ENCODE results near the gene MACC1.

Gene MACC1

DNA sequence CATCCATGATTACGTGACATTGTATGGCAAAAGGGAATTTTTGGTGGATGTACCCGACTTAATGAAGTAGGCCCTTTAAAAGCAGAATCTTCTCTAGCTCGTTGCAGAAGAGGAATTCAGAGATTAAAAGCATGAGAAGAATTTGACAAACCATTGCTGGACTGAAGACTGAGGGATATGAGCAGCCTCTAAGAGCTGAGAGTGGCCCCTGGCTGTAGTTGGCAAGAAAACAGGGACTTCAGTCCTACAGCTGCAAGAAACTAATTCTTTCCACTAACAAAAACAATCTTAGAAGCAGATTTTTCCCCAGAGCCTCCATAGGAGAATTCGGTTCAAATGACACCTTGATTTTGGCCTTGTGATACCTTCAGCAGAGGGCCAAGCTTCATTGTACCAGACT lies 34.1 kb downstream of the MACC1 start:
- TF ChIP-seq, protein P1, sequence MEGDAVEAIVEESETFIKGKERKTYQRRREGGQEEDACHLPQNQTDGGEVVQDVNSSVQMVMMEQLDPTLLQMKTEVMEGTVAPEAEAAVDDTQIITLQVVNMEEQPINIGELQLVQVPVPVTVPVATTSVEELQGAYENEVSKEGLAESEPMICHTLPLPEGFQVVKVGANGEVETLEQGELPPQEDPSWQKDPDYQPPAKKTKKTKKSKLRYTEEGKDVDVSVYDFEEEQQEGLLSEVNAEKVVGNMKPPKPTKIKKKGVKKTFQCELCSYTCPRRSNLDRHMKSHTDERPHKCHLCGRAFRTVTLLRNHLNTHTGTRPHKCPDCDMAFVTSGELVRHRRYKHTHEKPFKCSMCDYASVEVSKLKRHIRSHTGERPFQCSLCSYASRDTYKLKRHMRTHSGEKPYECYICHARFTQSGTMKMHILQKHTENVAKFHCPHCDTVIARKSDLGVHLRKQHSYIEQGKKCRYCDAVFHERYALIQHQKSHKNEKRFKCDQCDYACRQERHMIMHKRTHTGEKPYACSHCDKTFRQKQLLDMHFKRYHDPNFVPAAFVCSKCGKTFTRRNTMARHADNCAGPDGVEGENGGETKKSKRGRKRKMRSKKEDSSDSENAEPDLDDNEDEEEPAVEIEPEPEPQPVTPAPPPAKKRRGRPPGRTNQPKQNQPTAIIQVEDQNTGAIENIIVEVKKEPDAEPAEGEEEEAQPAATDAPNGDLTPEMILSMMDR (conservative IDR thresholded peaks at IDR 0.05; ENCODE audit: low read length) = no peak
- H3K4me3 ChIP-seq (ENCODE audit: low read length) = no peak overlapping the region
- DNase-seq (ENCODE audit: low read depth) = peak; percentile 30

DNA sequence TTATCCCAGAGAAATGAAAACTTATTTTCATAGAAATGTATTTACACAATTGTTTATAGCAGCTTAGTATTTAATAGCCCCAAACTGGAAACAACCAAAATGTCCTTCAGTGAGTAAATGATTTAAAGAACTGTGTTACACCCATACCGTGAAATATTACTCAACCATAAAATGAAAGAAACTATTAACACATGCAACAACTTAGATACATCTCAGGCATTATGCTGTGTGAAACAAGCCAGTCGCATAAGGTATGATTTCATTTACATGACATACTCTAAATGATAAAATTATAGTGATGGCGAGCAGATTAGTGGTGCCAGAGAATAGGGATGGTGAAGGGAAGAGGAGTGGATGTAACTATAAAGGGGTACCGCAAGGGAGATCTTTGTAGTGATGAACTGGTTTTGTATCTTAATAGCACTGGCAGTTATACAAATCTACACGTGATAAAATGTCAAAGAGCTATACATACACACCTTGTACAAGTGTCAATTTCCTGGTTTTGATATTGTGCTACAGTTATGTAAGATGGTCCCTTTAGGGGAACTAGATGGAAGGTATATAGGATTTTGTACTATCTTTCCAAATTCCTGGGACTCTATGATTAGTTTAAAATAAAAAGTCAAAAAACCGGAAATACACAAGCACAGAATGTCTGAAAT lies 40.5 kb downstream of the MACC1 start:
- DNase-seq (ENCODE audit: low read depth) = no peak
- TF ChIP-seq, protein P1 (conservative IDR thresholded peaks at IDR 0.05; ENCODE audit: low read length) = no peak
- no peak overlapping the region for H3K4me3 ChIP-seq (ENCODE audit: low read length)

DNA sequence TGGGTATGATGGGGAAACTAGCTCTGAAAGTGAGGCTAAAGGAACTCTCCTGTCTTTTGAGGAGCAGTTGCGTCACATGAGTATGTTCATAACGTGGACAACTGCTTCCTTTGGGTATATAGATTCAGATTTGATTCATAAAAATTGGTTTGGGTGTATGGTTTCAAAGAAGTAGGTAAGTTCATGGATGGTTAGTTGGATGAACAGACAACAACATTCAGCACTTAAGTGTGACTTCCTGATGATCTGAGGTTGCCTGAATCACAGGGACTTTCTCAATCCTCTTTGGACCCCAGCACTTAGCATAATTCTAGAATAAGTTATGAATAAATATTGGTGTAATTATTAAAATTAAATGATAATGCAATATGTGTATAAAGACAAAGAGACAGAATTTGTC lies 43.4 kb downstream of the MACC1 start:
- DNase-seq (ENCODE audit: low read depth) = no peak
- TF ChIP-seq, protein P1 (conservative IDR thresholded peaks at IDR 0.05; ENCODE audit: low read length) = no peak

DNA sequence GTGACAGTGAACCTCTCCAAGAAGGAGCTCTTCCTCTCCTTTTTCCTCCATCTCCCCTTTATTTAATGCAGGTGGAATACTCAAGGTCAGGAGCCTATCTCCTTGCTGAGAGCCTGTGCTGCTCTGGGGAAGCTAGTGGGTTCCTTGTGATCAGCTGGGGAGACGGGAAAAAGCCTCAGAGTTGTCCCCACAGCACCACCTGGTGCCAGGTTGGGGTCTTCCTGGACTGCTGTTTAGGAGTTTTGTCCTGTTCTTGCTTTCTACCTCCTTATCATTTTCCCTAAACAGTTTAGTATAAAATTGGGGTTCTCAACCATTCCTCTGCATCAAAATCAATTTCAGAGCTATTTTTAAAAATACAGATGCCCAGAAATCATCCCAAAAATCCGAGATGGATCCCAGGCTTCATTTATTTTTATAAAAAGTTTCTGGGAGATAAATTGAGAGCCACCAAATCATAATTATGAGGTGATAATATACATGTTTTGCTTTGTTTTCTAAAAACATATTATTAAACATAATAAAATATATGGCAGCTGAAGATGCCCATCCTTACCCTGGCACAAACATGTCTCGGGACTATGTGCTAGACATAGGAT lies 44.3 kb downstream of the MACC1 start:
- TF ChIP-seq, protein P1 (conservative IDR thresholded peaks at IDR 0.05; ENCODE audit: low read length) = peak; percentile 71
- H3K4me3 ChIP-seq (ENCODE audit: low read length) = no peak overlapping the region
- DNase-seq (ENCODE audit: low read depth) = peak; percentile 66

More for the DNA sequence above, 43.4 kb downstream of the MACC1 start:
- no peak overlapping the region for H3K4me3 ChIP-seq (ENCODE audit: low read length)

DNA sequence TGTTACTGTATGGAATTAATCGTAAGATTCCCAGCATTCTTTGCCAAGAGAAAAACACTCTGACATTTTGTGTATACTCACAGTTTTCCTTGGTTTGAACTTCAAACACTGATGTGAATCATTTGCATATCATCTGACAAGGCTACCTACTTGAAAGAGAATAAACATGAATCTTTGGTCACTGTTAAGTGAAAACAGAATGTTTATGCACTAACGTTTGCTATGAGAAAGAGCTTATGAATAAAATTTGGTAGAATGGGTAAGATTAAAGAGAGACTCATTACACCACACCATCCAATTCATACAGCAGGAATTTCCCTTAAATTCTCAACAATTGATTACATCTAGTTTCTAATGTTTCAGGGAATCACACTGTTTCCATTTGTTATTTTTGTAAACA lies 46.6 kb downstream of the MACC1 start:
- peak; percentile 73 for DNase-seq (ENCODE audit: low read depth)
- TF ChIP-seq, protein P1 (conservative IDR thresholded peaks at IDR 0.05; ENCODE audit: low read length) = no peak
- H3K4me3 ChIP-seq (ENCODE audit: low read length) = no peak overlapping the region

DNA sequence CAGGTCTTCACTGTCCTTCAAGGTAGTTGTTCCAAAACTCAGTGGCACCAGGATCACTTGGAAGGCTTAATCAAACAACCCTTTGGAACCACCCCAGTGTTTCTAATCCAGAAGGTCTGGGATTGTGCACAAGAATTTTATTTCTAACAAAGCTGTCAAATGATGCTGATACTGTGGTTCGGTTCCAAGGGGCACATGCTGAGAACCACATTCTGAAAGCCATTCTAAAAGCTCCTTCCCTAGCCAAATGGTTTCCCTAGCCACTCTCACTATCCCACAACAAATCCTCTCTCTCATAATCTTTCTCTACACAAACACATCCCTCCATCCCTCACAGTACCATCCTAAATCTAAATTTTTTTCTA lies 52.1 kb downstream of the MACC1 start:
- DNase-seq (ENCODE audit: low read depth) = peak; percentile 83
- H3K4me3 ChIP-seq (ENCODE audit: low read length) = no peak overlapping the region
- TF ChIP-seq, protein P1 (conservative IDR thresholded peaks at IDR 0.05; ENCODE audit: low read length) = no peak
